Measurements from ENCODE around the gene TPD52L1. TPM values are rescaled to one million over a fixed set of nuclear protein-coding genes. Genes with fewer than 3 reads are reported as not detected.
"Not testable (repeated sequence)": the region's sequence is repeated elsewhere in the genome, so short reads cannot be mapped to it uniquely, and the experiment has no call there.

The TPD52L1 gene
- 10 to 100 TPM; 37.0 to 57.1 (median 46.9) TPM for polyA plus RNA-seq (ENCODE audit: insufficient read length in 10 of 10)
- long read RNA-seq, donor 1, transcript TPD52L1-213 (7 exons, 2,356 nt): major isoform, 13 of 26 reads
- long read RNA-seq, donor 1, transcript TPD52L1-203 (6 exons, 1,308 nt): minor isoform, 8 of 26 reads
- long read RNA-seq, donor 1, partial matches to known transcripts: 0 of 26 reads
- long read RNA-seq, donor 1, other reads (novel, unspliced or antisense): 0 of 26 reads
- long read RNA-seq, donor 2, transcript TPD52L1-213 (7 exons, 2,356 nt): major isoform, 12 of 24 reads
- long read RNA-seq, donor 2, transcript TPD52L1-203 (6 exons, 1,308 nt): minor isoform, 5 of 24 reads
- long read RNA-seq, donor 2, partial matches to known transcripts: 0 of 24 reads
- long read RNA-seq, donor 2, other reads (novel, unspliced or antisense): 0 of 24 reads
- long read RNA-seq, donor 3, partial matches to known transcripts: 0 of 1 reads
- long read RNA-seq, donor 3, other reads (novel, unspliced or antisense): 0 of 1 reads
- long read RNA-seq, donor 4, transcript TPD52L1-213 (7 exons, 2,356 nt): major isoform, 5 of 15 reads
- long read RNA-seq, donor 4, transcript TPD52L1-203 (6 exons, 1,308 nt): major isoform, 5 of 15 reads
- long read RNA-seq, donor 4, partial matches to known transcripts: 0 of 15 reads
- long read RNA-seq, donor 4, other reads (novel, unspliced or antisense): 0 of 15 reads
- long read RNA-seq, donor 5, transcript TPD52L1-203 (6 exons, 1,308 nt): major isoform, 9 of 26 reads
- long read RNA-seq, donor 5, transcript TPD52L1-213 (7 exons, 2,356 nt): minor isoform, 6 of 26 reads
- long read RNA-seq, donor 5, partial matches to known transcripts: 5 of 26 reads
- long read RNA-seq, donor 5, other reads (novel, unspliced or antisense): 0 of 26 reads
- long read RNA-seq, donor 6, transcript TPD52L1-213 (7 exons, 2,356 nt): minor isoform, 7 of 117 reads
- long read RNA-seq, donor 6, transcript TPD52L1-203 (6 exons, 1,308 nt): major isoform, 8 of 117 reads
- long read RNA-seq, donor 6, partial matches to known transcripts: 70 of 117 reads
- long read RNA-seq, donor 6, other reads (novel, unspliced or antisense): 30 of 117 reads
- long read RNA-seq, donor 7, transcript TPD52L1-216 (1 exons, 2,486 nt): major isoform, 7 of 22 reads
- long read RNA-seq, donor 7, transcript TPD52L1-213 (7 exons, 2,356 nt): major isoform, 7 of 22 reads
- long read RNA-seq, donor 7, partial matches to known transcripts: 0 of 22 reads
- long read RNA-seq, donor 7, other reads (novel, unspliced or antisense): 0 of 22 reads
- long read RNA-seq, donor 8, partial matches to known transcripts: 0 of 10 reads
- long read RNA-seq, donor 8, other reads (novel, unspliced or antisense): 0 of 10 reads
- long read RNA-seq, donor 9, partial matches to known transcripts: 0 of 3 reads
- long read RNA-seq, donor 9, other reads (novel, unspliced or antisense): 0 of 3 reads

- DNase-seq: peak; percentile 69 to 87 (median 81)
Observed at GRCh38 chr6:125153391-125154117, at the start of gene TPD52L1. TSS of gene TPD52L1 (plus strand) at chr6:125153773. CDS start at chr6:125153952, 179 bp downstream.

- DNase-seq: peak in 1 of 3 donors; percentile 52
Observed at GRCh38 chr6:125104425-125104824, 49.1 kb upstream of the TPD52L1 start.

- DNase-seq: no peak
Observed at GRCh38 chr6:125107048-125107447, 46.5 kb upstream of the TPD52L1 start.

- DNase-seq: no peak
Observed at GRCh38 chr6:125107896-125108295, 45.7 kb upstream of the TPD52L1 start.

GRCh38 chr6:125110056-125110455 is 43.5 kb upstream of the TPD52L1 start:
- no peak for DNase-seq

- DNase-seq: no peak
Observed at GRCh38 chr6:125111219-125111983, 42.2 kb upstream of the TPD52L1 start.

- no peak for DNase-seq
Observed at GRCh38 chr6:125112934-125113333, 40.6 kb upstream of the TPD52L1 start.

GRCh38 chr6:125114248-125114858 is 39.2 kb upstream of the TPD52L1 start:
- DNase-seq: peak; percentile 48 to 62 (median 49)

GRCh38 chr6:125116170-125116569 is 37.4 kb upstream of the TPD52L1 start:
- DNase-seq: no peak

- DNase-seq: no peak
Observed at GRCh38 chr6:125116710-125117109, 36.9 kb upstream of the TPD52L1 start.

GRCh38 chr6:125117818-125118217 is 35.8 kb upstream of the TPD52L1 start:
- no peak for DNase-seq

- no peak for DNase-seq
Observed at GRCh38 chr6:125120054-125120590, 33.5 kb upstream of the TPD52L1 start.

GRCh38 chr6:125121894-125122293 is 31.7 kb upstream of the TPD52L1 start:
- no peak for DNase-seq

- DNase-seq: no peak
Observed at GRCh38 chr6:125123051-125123450, 30.5 kb upstream of the TPD52L1 start.

- DNase-seq: peak in 1 of 3 donors; percentile 32
Observed at GRCh38 chr6:125123468-125124048, 30.0 kb upstream of the TPD52L1 start.

- no peak for DNase-seq
Observed at GRCh38 chr6:125124049-125124669, 29.4 kb upstream of the TPD52L1 start.

- not testable (repeated sequence) for DNase-seq
Observed at GRCh38 chr6:125125856-125126255, 27.7 kb upstream of the TPD52L1 start.

- peak in 1 of 3 donors; percentile 18 for DNase-seq
Observed at GRCh38 chr6:125129354-125129753, 24.2 kb upstream of the TPD52L1 start.

Measured in muscle of back (tissue), 13 donors.